ENCODE data around the gene YIF1A. TPM values are rescaled to one million over a fixed set of nuclear protein-coding genes. Genes with fewer than 3 reads are reported as not detected.

YIF1A gene
- total RNA-seq, 4 donors from 2014 or later, result 60.6 to 99.7 (median 72.3) TPM

DNA sequence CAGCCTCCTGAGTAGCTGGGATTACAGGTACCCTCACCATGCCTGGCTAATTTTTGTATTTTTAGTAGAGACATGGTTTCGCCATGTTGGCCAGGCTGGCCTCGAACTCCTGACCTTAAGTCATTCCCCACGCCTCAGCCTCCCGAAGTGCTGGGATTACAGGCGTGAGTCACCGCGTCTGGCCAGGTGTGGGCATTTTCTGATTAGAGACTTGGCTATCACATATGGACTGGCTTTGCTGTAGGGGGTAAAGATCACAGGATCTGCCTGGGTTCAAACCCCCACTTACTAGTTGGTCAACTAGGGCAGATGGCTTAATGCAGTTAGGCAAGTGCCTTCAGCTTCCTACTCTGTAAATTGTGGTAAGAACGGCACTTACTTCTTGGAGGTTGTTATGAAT lies 21.4 kb upstream of the YIF1A start:
- intact Hi-C loops (cut with DNase I; ENCODE audit: low total_unique reads), result loop anchor here (2.0 kb wide), 1 partner anchor 18 kb away; no protein-coding TSS in a partner anchor
- Histone ChIP-seq H3K4me3 (no peak overlapping the region), H3K27me3 (no peaks in the 10 kb centered on the region), H3K36me3 (no peaks in the 10 kb centered on the region), H3K9me3 (no peaks in the 10 kb centered on the region), H3K27ac (no peak overlapping the region), H3K4me1 (peaks cover 7 to 17% (median 14%) of the 10 kb centered on the region in 4 donors)
- 74 to 86% methylated on average over 1 to 8 of the region's 8 CpGs for WGBS, 2 donors (ENCODE audit: low coverage in 1 of 2)
- in situ Hi-C loops (cut with MboI; ENCODE audit: low pct_ligation_motif_present in 1 of 4, low pct_unique_long_range_greater_than_20kb in 1 of 4, low sequenced_read_pairs in 3 of 4), result no loop called here
- no peak for DNase-seq
- TF ChIP-seq EP300 (IDR thresholded peaks at IDR 0.05; ENCODE audit: low read depth), result no peak
- TF ChIP-seq POLR2A (IDR thresholded peaks at IDR 0.05), result no peak
- TF ChIP-seq, protein P1, sequence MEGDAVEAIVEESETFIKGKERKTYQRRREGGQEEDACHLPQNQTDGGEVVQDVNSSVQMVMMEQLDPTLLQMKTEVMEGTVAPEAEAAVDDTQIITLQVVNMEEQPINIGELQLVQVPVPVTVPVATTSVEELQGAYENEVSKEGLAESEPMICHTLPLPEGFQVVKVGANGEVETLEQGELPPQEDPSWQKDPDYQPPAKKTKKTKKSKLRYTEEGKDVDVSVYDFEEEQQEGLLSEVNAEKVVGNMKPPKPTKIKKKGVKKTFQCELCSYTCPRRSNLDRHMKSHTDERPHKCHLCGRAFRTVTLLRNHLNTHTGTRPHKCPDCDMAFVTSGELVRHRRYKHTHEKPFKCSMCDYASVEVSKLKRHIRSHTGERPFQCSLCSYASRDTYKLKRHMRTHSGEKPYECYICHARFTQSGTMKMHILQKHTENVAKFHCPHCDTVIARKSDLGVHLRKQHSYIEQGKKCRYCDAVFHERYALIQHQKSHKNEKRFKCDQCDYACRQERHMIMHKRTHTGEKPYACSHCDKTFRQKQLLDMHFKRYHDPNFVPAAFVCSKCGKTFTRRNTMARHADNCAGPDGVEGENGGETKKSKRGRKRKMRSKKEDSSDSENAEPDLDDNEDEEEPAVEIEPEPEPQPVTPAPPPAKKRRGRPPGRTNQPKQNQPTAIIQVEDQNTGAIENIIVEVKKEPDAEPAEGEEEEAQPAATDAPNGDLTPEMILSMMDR (IDR thresholded peaks at IDR 0.05), result no peak
- TF ChIP-seq POLR2AphosphoS5 (IDR thresholded peaks at IDR 0.05), result no peak

DNA sequence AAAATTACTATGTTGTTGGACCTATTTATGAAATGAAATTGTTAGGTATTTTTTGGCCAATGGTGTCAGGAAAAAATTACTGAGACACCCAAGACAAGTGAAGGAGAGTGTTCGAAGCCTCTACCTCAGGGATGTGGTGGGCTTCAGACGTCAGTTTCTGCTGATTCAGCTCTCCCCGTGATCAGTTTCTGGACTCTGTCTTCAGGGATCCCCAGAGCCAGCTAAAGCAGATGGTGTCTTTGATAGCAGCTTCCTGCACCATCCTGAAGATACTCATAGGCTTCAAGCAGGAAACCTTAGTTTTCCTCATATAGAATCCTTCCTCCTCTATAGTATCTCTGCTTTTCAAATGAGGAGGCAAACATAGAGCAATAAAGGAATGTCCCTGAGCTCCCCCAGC lies 20.5 kb upstream of the YIF1A start:
- intact Hi-C loops (cut with DNase I; ENCODE audit: low total_unique reads) (no loop called here), in situ Hi-C loops (cut with MboI; ENCODE audit: low pct_ligation_motif_present in 1 of 4, low pct_unique_long_range_greater_than_20kb in 1 of 4, low sequenced_read_pairs in 3 of 4) (loop anchor here in 2 of 4 donors (10.0 kb wide), 2 partner anchors 75 to 85 kb away; no protein-coding TSS in a partner anchor)

DNA sequence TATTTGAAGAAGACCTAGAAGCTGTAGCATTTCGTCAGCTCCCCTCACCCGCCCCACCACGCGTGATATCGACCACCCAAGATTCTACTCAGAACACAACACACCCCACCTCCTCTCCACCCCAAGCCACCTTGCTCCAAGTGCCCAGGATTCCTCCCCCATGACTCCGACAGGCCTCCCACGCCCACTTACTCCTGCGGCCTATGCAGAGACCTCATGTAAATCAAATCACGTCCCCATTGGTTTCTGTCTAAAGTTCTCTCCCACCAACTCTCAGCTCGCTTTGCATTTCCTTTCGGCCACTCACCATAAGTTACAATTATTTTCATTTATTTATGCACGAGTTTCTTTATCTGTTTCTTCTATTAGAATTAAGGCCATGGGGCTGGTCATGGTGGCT lies 13.7 kb upstream of the YIF1A start:
- no peak for DNase-seq
- in situ Hi-C loops (cut with MboI; ENCODE audit: low pct_ligation_motif_present in 1 of 4, low pct_unique_long_range_greater_than_20kb in 1 of 4, low sequenced_read_pairs in 3 of 4) (loop anchor here in 2 of 4 donors (10.0 kb wide), 2 partner anchors 82 to 92 kb away; no protein-coding TSS in a partner anchor), intact Hi-C loops (cut with DNase I; ENCODE audit: low total_unique reads) (no loop called here)
- no peaks in the 10 kb centered on the region for H3K36me3 ChIP-seq
- H3K4me3 ChIP-seq, result no peak overlapping the region
- WGBS, 2 donors (ENCODE audit: low coverage in 1 of 2), result 77 to 84% methylated on average over 5 to 12 of the region's 12 CpGs
- H3K9me3 ChIP-seq, result no peaks in the 10 kb centered on the region
- TF ChIP-seq POLR2AphosphoS5 (IDR thresholded peaks at IDR 0.05), result no peak
- TF ChIP-seq, protein P1 (IDR thresholded peaks at IDR 0.05), result no peak
- no peak for TF ChIP-seq EP300 (IDR thresholded peaks at IDR 0.05; ENCODE audit: low read depth)
- no peak for TF ChIP-seq POLR2A (IDR thresholded peaks at IDR 0.05)
- H3K27ac ChIP-seq, result no peak overlapping the region
- no peaks in the 10 kb centered on the region for H3K4me1 ChIP-seq
- no peaks in the 10 kb centered on the region for H3K27me3 ChIP-seq

More for the DNA sequence above, 20.5 kb upstream of the YIF1A start:
- Histone ChIP-seq H3K27me3 (no peaks in the 10 kb centered on the region), H3K4me1 (peaks cover 7 to 17% (median 14%) of the 10 kb centered on the region in 4 donors), H3K4me3 (no peak overlapping the region), H3K27ac (no peak overlapping the region), H3K9me3 (no peaks in the 10 kb centered on the region), H3K36me3 (no peaks in the 10 kb centered on the region)
- no peak for DNase-seq
- 62% methylated on average over 3 of the region's 3 CpGs; no CpG with 5 or more reads in 1 of the 2 donors for WGBS, 2 donors (ENCODE audit: low coverage in 1 of 2)
- TF ChIP-seq EP300 (IDR thresholded peaks at IDR 0.05; ENCODE audit: low read depth), result no peak
- TF ChIP-seq, protein P1 (IDR thresholded peaks at IDR 0.05), result no peak
- TF ChIP-seq POLR2AphosphoS5 (IDR thresholded peaks at IDR 0.05), result no peak
- TF ChIP-seq POLR2A (IDR thresholded peaks at IDR 0.05), result no peak

DNA sequence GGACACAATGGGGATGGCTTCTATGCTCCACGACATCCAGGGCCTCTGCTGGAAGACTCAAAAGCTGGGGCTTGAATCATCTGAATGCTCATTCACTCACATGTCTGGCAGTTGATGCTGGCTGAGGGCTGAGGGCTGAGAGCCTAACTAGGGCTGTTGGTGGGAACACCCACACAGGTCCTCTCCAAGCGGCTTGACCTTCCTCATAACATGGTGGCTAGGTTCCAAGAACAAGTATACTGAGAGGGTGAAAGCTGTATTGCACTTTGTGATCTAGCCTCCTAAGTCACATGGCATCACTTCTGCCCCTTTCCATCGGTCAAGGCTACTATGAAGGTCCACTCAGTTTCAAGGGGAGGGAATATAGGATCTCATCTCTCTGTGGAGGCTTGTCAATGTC lies 10.2 kb upstream of the YIF1A start:
- no peak for DNase-seq
- no peaks in the 10 kb centered on the region for H3K36me3 ChIP-seq
- peaks cover 19% of the 10 kb centered on the region for H3K27me3 ChIP-seq
- no peak overlapping the region for H3K27ac ChIP-seq
- H3K4me1 ChIP-seq, result no peaks in the 10 kb centered on the region
- in situ Hi-C loops (cut with MboI; ENCODE audit: low pct_ligation_motif_present in 1 of 4, low pct_unique_long_range_greater_than_20kb in 1 of 4, low sequenced_read_pairs in 3 of 4), result no loop called here
- no peak overlapping the region for H3K4me3 ChIP-seq
- TF ChIP-seq, protein P1 (IDR thresholded peaks at IDR 0.05), result no peak
- no peak for TF ChIP-seq EP300 (IDR thresholded peaks at IDR 0.05; ENCODE audit: low read depth)
- H3K9me3 ChIP-seq, result no peaks in the 10 kb centered on the region
- WGBS, 2 donors (ENCODE audit: low coverage in 1 of 2), result 55 to 62% methylated on average over 2 to 3 of the region's 3 CpGs
- intact Hi-C loops (cut with DNase I; ENCODE audit: low total_unique reads), result no loop called here

All from transverse colon (tissue), 4 donors.